ENCODE results near the gene OR52R1. TPM values are rescaled to one million over a fixed set of nuclear protein-coding genes. Genes with fewer than 3 reads are reported as not detected.

The OR52R1 gene
- total and polyA plus RNA-seq, 7 donors = not detected

- Histone ChIP-seq H3K4me1 (no peaks in the 10 kb centered on the region), H3K9me3 (no peaks in the 10 kb centered on the region), H3K4me3 (no peak overlapping the region), H3K27ac (no peak overlapping the region), H3K27me3 (ENCODE audit: insufficient read depth in 3 of 3, low read length in 2 of 3) (no peaks in the 10 kb centered on the region), H3K36me3 (ENCODE audit: insufficient read depth in 1 of 2, low read depth in 1 of 2) (no peaks in the 10 kb centered on the region)
- no peak for TF ChIP-seq CTCF (IDR thresholded peaks at IDR 0.05)
- 58 to 70% (median 61%) methylated on average over 2 of the region's 2 CpGs for WGBS, 3 donors
- intact Hi-C loops (cut with DNase I) = no loop called here
- DNase-seq (no peak), ATAC-seq (no peak)
Measured at GRCh38 chr11:4830909-4831308, 26.7 kb upstream of the OR52R1 start.

DNA sequence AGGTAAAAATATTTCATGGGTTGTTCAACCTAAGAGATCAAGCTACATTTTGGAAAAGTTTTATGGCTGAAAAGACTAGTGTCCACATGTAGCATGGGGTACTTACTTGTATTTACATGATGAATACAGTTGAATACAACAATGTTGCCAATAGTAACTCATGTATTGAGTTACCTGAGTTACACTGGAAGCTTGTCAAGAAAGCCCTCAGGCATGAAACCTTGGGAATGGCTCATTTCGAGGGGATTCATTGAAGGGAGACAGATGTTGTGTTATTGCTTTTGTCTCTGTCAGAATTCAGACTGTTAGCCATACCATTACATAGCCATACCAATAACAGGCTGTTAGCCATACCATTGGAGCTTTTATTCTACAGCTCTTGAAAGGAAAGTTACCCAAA, 26.2 kb upstream of the OR52R1 start:
- Histone ChIP-seq H3K4me1 (no peaks in the 10 kb centered on the region), H3K9me3 (no peaks in the 10 kb centered on the region), H3K4me3 (no peak overlapping the region), H3K36me3 (ENCODE audit: insufficient read depth in 1 of 2, low read depth in 1 of 2) (no peaks in the 10 kb centered on the region), H3K27ac (no peak overlapping the region), H3K27me3 (ENCODE audit: insufficient read depth in 3 of 3, low read length in 2 of 3) (no peaks in the 10 kb centered on the region)
- ATAC-seq (no peak), DNase-seq (no peak)
- WGBS, 3 donors = 44 to 60% (median 56%) methylated on average over 1 of the region's 1 CpG
- no peak for TF ChIP-seq CTCF (IDR thresholded peaks at IDR 0.05)
- intact Hi-C loops (cut with DNase I) = no loop called here

DNA sequence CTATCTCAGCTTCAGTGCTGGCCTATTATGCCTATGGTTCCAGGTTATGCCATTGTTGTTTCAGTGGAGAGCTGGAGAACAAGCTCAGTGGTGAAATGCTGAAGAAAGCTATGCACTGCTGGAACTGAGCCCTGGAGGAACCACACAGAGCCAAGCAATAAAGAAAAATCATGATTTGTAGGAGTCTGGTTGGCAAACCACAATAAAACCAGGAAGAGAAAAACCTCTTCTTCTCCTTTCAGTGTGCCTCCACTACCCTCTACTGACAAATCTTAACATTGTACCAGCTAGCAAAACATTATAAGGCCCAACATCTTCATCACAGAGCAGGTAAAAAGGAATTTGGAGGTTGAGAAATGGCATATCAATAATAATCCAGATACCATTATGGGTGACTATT, 22.2 kb upstream of the OR52R1 start:
- no peak for DNase-seq
- peak; percentile 44 for TF ChIP-seq CTCF (IDR thresholded peaks at IDR 0.05)
- Histone ChIP-seq H3K27ac (no peak overlapping the region), H3K4me3 (no peak overlapping the region), H3K9me3 (no peaks in the 10 kb centered on the region), H3K36me3 (ENCODE audit: insufficient read depth in 1 of 2, low read depth in 1 of 2) (no peaks in the 10 kb centered on the region), H3K27me3 (ENCODE audit: insufficient read depth in 3 of 3, low read length in 2 of 3) (no peaks in the 10 kb centered on the region), H3K4me1 (no peaks in the 10 kb centered on the region)
- ATAC-seq = no peak
- intact Hi-C loops (cut with DNase I) = loop anchor here (1.0 to 5.0 kb wide), 3 partner anchors 189 to 639 kb away; partner anchors contain the start of gene OR51D1 (in 2 of the 2)

GRCh38 chr11:4825132-4825531, 21.0 kb upstream of the OR52R1 start:
- ATAC-seq (no peak), DNase-seq (no peak)
- TF ChIP-seq CTCF (IDR thresholded peaks at IDR 0.05) = no peak
- Histone ChIP-seq H3K4me3 (no peak overlapping the region), H3K27me3 (ENCODE audit: insufficient read depth in 3 of 3, low read length in 2 of 3) (no peaks in the 10 kb centered on the region), H3K36me3 (ENCODE audit: insufficient read depth in 1 of 2, low read depth in 1 of 2) (no peaks in the 10 kb centered on the region), H3K27ac (no peak overlapping the region), H3K9me3 (no peaks in the 10 kb centered on the region), H3K4me1 (no peaks in the 10 kb centered on the region)
- intact Hi-C loops (cut with DNase I) = loop anchor here (5.0 kb wide), 2 partner anchors 188 to 638 kb away; partner anchors contain the start of gene OR51D1 (in 1 of the 2)

DNA sequence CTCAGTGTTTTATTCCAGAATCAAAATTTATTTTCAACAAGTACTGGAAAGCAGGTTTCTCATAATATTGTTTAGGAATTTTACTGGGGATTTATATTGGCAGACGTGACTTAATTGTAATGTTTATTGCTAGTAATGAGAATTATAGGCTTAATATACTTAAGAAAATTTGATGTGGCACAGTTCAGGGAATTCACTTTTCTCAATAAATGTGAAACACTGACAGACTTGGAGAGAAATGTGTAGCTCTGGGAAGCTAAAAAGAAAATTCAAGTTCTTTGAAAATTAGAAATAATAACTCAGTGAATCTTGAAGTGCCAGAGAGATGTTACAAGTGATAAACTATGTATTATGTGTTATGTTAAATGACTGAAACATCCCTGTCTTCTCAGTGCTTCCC, 16.8 kb upstream of the OR52R1 start, which contains the start of gene OR51F2:
OR51F2 (plus strand) TSS at position 301 of the 400 bp plus-strand sequence. CDS start 101 bp downstream, outside the sequence.
- Histone ChIP-seq H3K4me3 (no peak within 1 kb of the TSS), H3K27me3 (ENCODE audit: insufficient read depth in 3 of 3, low read length in 2 of 3) (no peaks in the 10 kb centered on the region), H3K27ac (no peak within 1 kb of the TSS), H3K4me1 (no peaks in the 10 kb centered on the region), H3K9me3 (no peaks in the 10 kb centered on the region), H3K36me3 (ENCODE audit: insufficient read depth in 1 of 2, low read depth in 1 of 2) (no peaks in the 10 kb centered on the region)
- DNase-seq = no peak
- 80 to 91% (median 82%) methylated on average over 1 of the region's 1 CpG for WGBS, 3 donors
- intact Hi-C loops (cut with DNase I) = no loop called here
- no peak for ATAC-seq
- TF ChIP-seq CTCF (IDR thresholded peaks at IDR 0.05) = no peak
